GM23248 (cell line): Measurements from ENCODE around the gene PRDM16.

ENCODE experiments used
- EZH2 ChIP-seq: fragments of 200-600 bp; sonication (generic); IDR thresholded peaks from 2 replicates; pipeline ENCODE4 v1.6.1; 2018; ENCODE audit warnings: antibody characterized with exemption, mild to moderate bottlenecking; ENCODE audit not compliant: insufficient read depth, poor library complexity, severe bottlenecking
- EZH2phosphoT487 ChIP-seq: fragments of 200-600 bp; sonication (generic); IDR thresholded peaks from 2 replicates; pipeline ENCODE4 v1.6.1; 2018; ENCODE audit warnings: antibody characterized with exemption, moderate library complexity, mild to moderate bottlenecking, low read depth; ENCODE audit not compliant: insufficient read depth

DNA sequence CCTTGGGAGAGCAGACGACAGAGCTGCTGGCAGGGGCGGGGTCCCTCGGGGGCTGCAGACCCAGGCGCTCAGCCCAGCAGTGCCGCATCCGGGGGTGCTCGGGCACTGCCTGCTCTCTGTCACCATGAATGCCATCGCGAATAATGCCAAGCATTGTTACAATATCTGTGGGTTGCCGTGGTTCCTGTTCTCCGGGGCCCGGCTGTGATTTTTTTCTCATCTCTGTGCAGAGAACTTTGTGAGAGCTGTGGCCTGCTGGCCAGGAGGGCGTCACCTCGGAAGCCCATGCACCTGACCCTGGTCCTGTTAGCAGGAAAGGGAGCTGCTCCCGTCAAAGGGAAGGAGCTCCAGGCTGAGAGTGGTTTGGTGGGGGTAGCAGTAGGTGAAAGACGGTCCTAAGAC is 70.4 kb downstream of the PRDM16 start:
- TF ChIP-seq EZH2: no peak
- no peak for TF ChIP-seq EZH2phosphoT487
